ENCODE results near the gene BTBD7.

Gene BTBD7

DNA sequence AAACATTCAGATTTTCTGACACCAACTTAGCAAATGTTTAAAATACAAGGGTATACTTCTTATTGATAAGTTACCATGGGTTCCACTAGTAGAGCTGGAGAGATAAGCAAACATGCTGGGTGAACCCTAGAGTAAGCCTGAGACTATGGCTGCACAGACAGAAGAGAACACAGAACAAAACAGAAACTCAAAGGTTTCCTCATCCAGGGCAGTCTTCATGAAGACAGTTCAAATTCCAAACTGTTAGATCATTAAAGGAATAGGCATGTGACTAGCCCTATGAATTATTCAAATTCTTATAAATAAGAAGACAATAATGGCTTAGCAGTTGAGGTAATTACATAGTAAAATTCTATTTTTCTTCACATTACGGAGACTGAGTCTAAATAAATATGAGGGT is 28.1 kb downstream of the BTBD7 start:
- no peak for DNase-seq (ENCODE audit: low read depth in 2 of 2)

DNA sequence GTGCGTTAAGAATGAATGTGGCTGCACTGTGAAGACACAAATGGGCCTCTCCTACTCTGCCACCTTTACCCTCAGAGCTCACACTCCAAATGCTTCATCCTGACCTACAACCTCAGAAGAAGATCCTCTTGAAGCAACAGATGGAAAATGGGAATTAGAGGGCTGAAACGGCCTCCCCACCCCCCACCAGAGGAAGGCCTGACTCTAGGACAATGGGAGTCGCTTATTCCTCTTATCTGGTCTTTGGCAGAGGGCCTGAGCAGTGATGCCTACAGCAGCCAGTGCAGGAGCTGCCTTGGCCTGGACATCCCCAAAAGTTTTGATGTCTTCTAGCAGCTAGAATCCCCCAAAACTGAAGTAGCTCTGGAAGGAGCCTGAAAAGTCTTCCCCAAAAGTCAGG is 29.2 kb downstream of the BTBD7 start:
- DNase-seq (ENCODE audit: low read depth in 2 of 2) = no peak

DNA sequence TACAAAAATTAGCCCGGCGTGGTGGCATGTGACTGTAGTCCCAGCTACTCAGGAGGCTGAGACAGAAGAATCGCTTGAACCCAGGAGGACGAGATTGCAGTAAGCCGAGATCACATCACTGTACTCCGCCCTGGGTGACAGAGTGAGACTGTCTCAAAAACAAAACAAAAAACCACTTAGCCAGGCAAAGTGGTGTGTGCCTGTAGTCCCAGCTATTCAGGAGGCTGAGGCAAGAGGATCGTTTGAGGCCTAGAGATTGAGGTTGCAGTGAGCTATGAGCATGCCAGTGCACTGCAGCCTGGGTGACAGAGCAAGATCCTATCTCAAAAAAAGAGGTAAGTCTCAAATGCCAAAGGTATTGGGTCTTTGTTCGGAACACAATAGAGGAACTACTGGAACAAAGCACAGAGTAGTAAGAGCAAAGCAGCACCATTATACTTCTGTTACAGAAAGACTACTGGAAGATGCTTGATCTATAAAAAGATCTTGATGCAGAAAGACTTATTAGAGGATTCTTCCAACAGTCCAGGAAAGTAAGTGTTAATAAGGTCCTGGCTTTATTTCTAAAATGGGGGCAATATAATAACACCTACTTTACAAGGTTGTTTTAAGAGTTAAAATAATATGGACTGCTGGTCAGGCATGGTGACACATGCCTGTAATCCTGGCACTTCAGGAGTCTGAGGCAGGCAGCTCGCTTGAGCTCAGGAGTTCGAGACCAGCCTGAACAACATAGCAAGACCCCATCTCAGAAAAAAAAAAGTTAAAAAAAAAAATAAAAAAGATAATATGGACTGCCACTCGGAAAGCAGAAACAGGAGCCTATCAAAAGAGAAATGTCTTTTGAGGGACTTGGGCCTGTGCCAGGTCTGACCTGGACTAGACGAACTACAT is 29.9 kb downstream of the BTBD7 start:
- no peak for DNase-seq (ENCODE audit: low read depth in 2 of 2)

DNA sequence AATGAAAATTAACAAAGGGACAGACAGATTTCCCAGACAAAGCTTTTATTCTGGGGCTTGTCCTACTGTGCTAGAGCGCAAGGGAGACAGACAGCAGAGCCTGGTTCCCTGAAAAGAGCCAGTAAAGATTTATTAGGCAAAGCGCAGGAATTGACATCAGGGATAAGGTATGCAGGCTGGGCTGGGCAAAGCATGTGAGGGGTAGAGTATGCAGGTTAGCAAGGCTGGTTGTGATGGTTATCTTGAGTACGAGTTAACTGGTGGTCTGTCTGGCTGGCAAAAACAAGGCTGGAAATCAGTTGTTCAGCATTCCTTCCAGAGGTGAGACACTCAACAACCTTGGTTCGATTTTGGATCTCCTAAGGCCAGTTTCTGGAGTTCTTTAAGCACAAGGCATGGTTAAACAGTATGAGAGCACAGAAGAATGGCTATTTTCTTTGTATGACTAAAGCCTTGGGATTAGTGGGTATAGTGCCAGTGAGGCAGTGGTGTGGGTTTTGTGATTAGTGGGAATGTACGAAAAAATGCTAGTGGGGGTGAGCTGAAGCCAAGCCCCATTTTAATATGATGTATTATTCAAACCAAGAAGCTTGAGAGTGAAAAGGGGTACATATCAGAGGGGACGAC is 30.9 kb downstream of the BTBD7 start:
- DNase-seq (ENCODE audit: low read depth in 2 of 2) = no peak

DNA sequence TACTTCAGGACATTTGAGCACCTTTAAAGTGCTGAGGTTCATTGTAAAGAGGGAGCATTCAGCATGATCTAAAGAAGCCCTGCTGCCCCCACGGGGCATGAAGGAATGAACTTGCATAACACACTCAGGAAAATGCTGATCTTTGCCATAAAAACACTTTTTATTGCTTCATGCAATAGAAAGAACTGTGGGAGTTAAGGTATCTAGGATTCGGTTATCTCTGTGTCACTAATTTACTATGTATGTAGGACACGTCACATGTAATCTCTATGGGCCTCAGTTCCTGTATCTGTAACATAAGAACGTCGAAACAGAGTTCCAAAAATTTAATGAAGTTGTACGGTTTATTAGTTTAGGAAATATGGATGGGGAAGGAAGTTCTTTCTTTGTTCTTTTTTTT is 33.0 kb downstream of the BTBD7 start:
- DNase-seq (ENCODE audit: low read depth in 2 of 2) = no peak

DNA sequence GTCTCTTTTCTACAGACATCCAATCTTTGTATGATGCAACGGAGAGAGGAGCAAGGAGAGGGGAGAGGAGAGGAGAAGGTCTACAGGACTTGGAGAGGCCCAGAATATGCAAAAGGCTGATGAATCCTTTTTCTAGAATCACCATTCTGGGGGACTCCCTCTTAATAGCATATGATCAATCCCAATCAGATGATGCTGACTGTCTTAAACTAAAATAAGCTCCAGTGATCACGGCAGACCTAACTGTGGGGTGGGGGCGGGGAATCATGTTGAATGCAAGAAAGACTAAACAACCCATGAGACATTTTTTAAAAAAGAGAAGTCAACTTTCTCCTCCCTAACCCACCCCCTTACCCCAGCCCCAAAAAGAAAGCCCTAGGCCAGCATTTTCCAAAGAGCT is 33.4 kb downstream of the BTBD7 start:
- DNase-seq (ENCODE audit: low read depth in 2 of 2) = no peak

DNA sequence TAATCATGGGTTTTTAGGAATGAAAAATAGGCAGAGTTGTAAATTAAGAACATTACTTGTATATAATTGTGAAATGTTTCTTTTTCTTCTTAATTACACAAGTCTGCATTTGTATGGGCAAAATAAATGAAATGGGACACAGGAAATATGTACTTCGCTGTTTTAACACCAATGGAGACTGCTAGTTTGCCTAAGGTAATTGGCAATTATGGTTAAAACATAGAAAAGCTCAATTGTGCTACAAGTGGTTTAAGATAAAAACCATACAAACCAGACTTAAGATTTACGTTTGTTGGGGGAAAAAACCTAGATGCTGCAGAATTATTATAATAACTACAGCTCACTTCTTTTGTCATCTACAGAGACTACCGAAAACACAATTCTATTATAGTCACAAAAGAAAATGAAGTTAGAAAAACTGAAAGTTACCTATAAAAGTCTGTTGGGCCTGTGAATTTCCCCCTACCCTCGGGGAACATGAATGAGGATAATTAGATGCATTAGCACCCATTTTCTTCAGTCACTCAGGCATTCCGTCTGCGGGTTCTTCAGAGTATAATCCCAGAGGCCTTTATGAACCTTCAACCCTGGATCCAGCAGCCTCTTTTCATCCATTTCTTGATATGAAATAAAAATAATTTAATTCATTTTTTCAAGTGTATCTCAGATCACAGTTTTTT is 37.2 kb downstream of the BTBD7 start:
- no peak for DNase-seq (ENCODE audit: low read depth in 2 of 2)

DNA sequence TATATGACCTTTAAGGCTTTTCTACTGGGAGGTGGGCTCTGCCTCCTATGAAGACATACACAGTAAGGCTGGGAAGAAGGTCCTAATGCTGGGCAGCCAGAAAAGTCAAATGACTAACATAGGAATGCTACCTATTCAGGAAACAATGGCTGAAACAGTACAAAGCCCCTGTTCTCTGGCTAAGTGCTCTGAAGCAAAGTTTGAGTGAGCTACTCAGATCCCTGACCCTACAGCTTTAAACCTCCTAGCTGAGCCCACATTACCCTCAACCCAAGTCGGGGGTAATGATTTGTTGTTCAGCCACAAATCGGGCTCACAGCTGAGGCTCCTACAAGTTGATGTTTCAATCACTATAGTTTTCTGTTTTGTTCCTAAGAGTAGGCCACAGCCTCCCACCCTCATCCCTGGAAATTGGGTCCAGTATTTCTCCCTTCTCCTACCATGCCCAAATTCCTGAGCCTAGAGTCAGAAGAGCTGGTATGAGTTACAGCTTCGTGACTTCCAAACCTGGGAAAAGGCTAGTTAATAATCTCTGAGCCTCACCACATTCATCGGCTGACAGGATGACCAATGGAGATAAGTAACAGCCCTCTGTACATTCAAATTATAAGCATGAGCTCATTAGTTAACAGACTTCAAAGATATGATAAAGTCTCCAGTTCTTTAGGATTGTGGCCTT is 46.5 kb downstream of the BTBD7 start:
- DNase-seq (ENCODE audit: low read depth in 2 of 2) = no peak

DNA sequence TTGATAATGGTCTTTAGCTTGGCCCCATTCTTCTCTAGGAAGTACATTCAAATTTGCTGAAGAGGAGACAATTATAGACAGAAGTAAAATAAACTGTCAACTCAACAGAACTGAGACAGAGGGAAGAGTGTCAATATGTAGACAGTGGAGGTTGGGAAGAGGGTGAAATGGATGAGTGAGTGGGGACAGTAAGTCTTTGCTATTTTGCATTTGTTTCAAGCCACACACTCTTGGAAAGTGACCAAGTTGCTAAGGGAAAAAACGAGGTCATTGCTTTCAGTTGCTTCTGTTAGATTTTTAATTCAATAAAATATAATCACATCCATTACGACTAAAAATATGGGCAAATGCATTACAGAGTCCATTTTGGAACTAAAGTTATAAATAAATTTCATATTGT is 47.8 kb downstream of the BTBD7 start:
- DNase-seq (ENCODE audit: low read depth in 2 of 2) = no peak

DNA sequence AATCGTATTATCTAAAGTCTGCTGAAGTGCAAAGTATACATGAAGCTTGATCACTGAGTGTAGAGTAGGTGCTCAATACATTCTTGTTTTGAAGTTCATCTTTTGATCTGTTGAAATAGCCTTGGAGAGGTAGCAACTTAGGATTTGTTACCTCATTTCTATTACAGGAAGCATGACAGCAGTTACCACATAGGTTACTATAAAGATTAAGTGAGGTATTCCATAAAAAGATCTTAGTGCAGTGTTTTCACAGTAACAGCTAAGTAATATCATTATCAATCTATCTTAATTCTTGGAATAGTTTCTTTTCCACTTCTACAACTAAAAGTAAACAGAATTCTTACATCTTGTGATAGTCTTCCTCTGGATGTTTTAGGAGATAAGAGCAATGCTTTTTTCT is 50.9 kb downstream of the BTBD7 start:
- DNase-seq (ENCODE audit: low read depth in 2 of 2) = no peak

DNA sequence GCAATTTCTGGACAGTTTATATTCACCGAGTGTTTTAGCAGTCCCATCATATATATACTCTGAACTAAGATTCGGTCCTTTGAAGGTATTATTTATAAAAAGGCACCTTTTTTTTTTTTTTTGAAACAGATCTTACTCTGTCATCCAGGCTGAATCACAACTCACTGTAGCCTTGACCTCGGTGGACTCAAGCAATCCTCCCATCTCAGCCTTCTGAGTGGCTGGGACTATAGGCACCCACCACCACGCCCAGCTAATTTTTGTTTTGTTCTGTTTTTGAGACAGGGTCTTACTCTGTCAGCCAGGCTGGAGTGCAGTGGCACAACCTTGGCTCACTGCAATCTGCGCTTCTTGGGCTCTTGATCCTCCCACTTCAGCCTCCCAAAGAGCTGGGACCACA is 52.1 kb downstream of the BTBD7 start:
- DNase-seq (ENCODE audit: low read depth in 2 of 2) = no peak

DNA sequence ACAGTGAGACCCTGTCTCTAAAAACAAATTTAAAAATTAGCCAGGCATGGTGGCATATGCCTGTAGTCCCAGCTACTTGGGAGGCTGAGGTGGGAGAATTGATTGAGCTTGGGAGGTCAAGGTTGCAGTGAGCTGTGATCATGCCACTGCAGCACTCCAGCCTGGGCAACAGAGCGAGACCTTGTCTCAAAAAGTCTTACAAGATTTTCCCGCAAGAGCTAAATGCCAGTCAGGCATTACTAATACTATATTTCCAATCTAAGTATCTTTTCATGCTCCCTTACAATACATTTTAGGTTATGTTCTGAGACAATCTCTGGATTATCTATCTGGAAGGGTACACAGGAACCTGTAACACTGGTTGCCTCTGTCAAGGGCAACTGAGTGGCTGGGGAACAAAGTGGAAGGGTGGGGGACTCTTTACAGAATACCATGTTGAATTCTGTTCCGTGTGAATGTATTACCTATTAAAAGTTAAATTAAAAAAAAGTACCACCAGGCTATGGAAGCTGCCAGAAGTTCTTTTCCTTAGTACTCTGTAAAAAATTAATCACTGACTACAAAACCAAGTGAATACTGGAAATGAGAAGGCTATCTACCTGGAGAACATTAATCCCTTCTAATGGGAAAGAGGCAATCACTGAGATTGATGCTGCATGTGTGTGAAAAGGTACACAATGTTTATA is 56.7 kb downstream of the BTBD7 start:
- no peak for DNase-seq (ENCODE audit: low read depth in 2 of 2)

DNA sequence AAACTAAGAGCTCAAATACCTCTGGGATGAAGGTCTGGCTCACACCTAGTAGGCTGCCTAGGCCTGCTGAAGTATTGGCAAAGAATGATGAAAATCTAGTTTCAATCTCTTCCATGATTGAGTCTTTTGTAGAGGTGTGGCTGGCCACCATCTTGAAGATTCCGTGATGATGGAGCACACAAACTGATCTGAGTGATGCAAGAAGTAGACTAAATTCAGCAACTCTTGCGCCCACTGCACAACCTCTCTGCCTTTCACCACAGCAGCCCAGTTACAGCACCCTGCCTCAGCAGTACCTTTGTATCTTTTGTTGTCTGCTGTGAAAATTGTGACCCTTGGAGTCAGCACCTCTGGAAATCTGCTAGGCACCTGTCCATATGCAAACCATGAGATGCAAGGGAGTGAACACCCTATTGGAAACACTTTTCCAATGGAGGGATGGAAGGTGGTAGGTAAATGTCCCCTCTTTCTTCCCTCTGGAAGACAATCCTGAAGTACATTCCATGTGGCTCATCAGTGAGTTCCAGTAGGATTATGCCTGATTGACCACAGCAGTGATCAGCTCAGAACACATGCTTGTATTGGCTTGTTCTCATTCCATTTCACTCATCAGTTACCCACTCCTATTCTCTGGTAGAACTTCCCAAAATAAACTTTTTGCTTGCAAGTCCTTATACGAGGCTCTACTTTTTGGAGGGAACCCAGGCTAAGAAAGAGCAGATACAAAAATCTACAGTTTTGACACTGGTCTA is 58.6 kb downstream of the BTBD7 start:
- no peak for DNase-seq (ENCODE audit: low read depth in 2 of 2)

DNA sequence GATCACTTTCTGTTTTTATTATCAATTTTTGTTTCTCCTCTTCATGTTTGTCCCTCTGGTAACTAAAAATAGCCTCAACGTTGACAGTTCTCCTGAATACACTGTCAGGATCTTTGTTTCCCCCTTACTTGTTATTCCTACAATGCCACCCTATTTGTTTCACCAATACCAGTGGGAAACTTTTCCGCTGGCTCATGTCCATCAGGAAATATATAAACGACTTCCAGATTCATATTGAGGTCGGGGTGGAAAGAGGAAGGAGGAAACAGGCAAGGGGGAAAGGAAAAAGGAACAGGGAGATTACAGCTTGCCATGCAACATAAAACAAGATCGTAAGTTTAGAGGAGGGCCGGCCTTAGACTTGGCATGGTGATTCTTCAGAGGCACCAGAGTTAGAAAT is 61.7 kb downstream of the BTBD7 start:
- DNase-seq (ENCODE audit: low read depth in 2 of 2) = no peak

DNA sequence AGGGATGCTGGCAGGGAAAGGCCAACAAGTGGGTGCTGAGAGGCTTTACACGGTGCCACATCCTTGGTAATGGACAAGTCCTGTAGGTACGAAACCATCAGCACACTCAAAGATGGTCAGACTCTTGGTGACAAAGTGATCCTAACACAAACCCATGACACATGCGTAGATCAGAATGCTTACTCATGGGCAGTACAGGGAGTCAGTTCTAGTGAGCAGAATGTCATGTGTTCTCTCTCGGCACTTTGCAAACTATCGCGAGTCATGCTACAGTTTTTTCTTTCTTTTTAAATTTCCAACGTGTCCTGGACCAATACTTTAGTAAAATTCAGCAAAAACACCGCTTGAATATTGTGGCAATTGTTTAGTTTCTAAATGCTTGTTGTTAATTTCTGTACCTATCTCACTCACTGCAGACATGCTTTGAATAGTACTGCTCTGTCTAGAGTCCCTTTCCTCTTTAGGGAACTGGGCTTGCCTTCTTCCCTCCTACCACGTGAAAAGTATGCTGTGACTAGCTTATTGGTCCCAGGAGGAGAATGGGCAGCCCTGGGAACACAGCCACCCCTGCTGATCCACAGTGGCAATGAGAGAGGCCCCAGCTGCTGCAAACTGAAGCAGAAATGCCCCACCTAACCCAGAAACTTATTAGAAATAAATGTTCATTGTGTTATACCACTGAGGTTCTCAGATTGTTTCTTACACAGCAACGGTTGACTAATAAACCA is 63.3 kb downstream of the BTBD7 start:
- no peak for DNase-seq (ENCODE audit: low read depth in 2 of 2)

DNA sequence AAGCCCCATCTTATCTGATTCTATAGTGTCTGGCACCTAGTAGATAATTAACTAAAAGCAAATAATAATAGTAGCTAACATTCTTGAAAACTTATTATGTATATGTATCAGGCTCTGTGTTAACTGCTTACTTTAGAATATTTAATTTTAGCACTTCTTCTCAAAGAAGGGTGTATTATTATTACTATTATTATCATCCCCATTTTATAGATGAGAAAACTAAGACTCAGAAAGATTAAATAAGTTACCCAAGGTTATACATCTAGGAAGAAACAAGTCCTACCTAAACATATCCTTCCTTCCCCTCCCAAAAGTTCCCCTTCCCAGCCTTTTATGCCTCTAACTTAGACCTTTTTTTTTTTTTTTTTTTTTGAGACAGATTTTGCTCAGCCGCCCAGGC is 64.4 kb downstream of the BTBD7 start:
- DNase-seq (ENCODE audit: low read depth in 2 of 2) = no peak

DNA sequence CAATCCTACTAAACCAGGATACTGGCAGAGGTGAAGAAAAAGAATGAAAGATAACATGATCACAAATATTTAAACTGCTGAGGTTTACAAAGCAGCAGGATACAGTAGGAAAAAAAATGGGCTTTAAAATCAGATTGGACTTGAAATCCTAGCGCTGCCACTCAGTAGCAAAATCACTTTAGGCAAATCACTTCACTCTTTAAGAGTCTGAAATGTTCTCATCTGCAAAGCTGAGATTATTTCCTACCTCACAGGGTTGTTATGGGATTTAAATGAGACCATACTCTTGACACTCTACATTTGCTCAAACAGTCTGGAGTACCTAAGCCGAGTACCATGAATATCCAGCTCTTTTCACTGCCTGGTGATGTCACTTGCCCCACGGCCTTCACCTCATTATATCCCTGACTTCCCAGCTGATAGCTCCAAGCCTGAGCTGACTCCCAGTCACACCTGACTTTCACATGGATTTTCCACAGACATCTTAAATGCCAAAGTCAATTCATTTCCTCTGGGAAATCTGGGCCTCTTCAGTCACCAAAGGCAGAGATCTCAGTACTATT is 65.6 kb downstream of the BTBD7 start:
- no peak for DNase-seq (ENCODE audit: low read depth in 2 of 2)

DNA sequence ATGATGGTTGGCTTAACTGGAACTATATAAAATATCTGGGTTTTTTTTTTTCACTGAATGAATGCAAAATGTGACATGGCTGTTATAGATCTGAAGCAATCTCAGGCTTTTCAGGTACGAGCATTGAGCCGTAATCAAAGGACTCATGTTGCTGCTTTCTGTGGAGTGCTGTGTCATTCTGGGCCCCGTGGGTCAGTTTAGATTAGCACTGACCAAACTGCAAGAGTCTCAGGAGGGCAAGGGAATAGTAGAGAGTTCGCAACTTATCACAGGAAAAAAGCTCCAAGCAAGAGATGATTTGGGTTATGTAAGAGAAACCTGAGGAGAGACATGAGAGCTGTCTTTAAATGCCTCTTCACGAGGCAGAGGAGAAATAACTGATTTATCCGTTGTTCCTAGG is 66.7 kb downstream of the BTBD7 start:
- DNase-seq (ENCODE audit: low read depth in 2 of 2) = no peak

DNA sequence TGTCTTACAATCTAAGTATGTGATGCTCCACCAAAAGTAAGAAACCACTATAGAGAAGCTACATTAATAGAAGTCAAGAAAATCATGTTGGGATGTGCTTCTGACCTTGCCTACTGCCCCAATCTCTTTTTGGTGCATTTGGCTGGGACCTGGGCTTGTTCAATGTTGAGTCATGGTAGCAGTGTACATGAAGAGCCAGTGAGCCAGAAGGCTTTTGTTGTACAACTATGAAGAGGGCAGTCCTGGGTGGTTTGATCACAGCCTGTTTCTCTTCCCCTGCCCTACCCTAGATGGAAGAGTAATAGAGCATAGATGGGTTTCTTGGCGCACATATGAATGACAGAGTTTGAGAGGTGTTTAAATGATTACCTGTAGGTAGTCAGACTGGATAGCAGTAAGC is 69.4 kb downstream of the BTBD7 start:
- no peak for DNase-seq (ENCODE audit: low read depth in 2 of 2)

DNA sequence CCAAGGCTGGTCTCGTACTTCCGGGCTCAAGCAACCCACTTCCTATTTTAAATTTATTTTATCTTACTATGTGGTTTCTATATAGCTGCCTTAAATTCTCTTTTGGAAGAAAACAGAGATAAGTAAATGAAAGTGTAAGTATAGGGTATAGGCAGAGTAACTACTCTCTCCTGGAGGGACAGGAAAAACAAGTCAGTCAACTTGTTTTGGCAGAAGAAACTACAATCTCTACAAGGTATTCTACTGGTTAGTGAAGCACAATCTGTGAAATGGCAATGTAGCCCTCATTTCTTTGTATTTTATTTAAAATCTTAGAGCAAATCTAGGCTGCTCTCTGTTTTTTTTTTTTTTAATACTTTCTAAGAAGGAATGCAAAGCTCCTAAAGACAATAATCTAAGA is 70.4 kb downstream of the BTBD7 start:
- no peak for DNase-seq (ENCODE audit: low read depth in 2 of 2)
